Neural progenitor cell (in vitro differentiated cells): ENCODE data around the gene NCKAP1. TPM values are rescaled to one million over a fixed set of nuclear protein-coding genes. Genes with fewer than 3 reads are reported as not detected.

Experiments used
- DNase-seq: peaks from one replicate; pipeline ENCODE4 v3.0.0-alpha.2; 2016; ENCODE audit warnings: low spot score
- H2AFZ ChIP-seq: fragments of 200-600 bp; sonication (generic); replicated peaks from 2 replicates; pipeline ENCODE4 v1.6.1; 2016; ENCODE audit warnings: antibody characterized with exemption
- H3F3A ChIP-seq: fragments of 200-600 bp; sonication (generic); 2 replicates; pipeline ENCODE4 v1.6.1; 2016; ENCODE audit warnings: antibody characterized with exemption, low read depth
- H3K27ac ChIP-seq: fragments of 200-600 bp; sonication (generic); 2 replicates; pipeline ENCODE4 v1.5.1; 2016; ENCODE audit warnings: mild to moderate bottlenecking
- H3K27me3 ChIP-seq: fragments of 200-600 bp; sonication (generic); 2 replicates; pipeline ENCODE4 v1.6.1; 2016; ENCODE audit warnings: mild to moderate bottlenecking, moderate library complexity
- H3K36me3 ChIP-seq: fragments of 200-600 bp; sonication (generic); 2 replicates; pipeline ENCODE4 v1.5.1; 2016
- H3K4me1 ChIP-seq: fragments of 200-600 bp; sonication (generic); 2 replicates; pipeline ENCODE4 v1.6.1; 2016; ENCODE audit warnings: mixed run types
- H3K4me2 ChIP-seq: fragments of 200-600 bp; sonication (generic); 2 replicates; pipeline ENCODE4 v1.6.1; 2016
- H3K4me3 ChIP-seq: fragments of 200-600 bp; sonication (generic); 2 replicates; pipeline ENCODE4 v1.5.1; 2016
- H3K79me2 ChIP-seq: fragments of 200-600 bp; sonication (generic); 2 replicates; pipeline ENCODE4 v1.6.1; 2016; ENCODE audit warnings: low read depth
- H3K9ac ChIP-seq: fragments of 200-600 bp; sonication (generic); 2 replicates; pipeline ENCODE4 v1.6.1; 2016
- H3K9me3 ChIP-seq: fragments of 200-600 bp; sonication (generic); 2 replicates; pipeline ENCODE4 v1.5.1; 2016; ENCODE audit warnings: low read depth
- H4K20me1 ChIP-seq: fragments of 200-600 bp; sonication (generic); 2 replicates; pipeline ENCODE4 v1.6.1; 2016; ENCODE audit warnings: low read depth
- H3K27ac Mint-ChIP-seq: 3 replicates; pipeline ENCODE4 v1.8.0; 2021; ENCODE audit warnings: mixed read lengths
- H3K27me3 Mint-ChIP-seq: 2 replicates; pipeline ENCODE4 v1.8.0; 2022; ENCODE audit warnings: low read depth, mild to moderate bottlenecking, inconsistent platforms, moderate library complexity, mixed read lengths; ENCODE audit not compliant: insufficient read depth
- H3K36me3 Mint-ChIP-seq: 3 replicates; pipeline ENCODE4 v1.8.0; 2021; ENCODE audit warnings: mixed read lengths
- H3K4me1 Mint-ChIP-seq: 3 replicates; pipeline ENCODE4 v1.8.0; 2021; ENCODE audit warnings: mixed read lengths
- H3K4me3 Mint-ChIP-seq: 3 replicates; pipeline ENCODE4 v1.8.0; 2021; ENCODE audit warnings: mild to moderate bottlenecking, moderate library complexity, mixed read lengths
- H3K9me3 Mint-ChIP-seq: 3 replicates; pipeline ENCODE4 v1.8.0; 2020; ENCODE audit warnings: mixed read lengths
- EZH2 ChIP-seq: fragments of 200-600 bp; sonication (generic); IDR thresholded peaks from 2 replicates; pipeline ENCODE4 v1.6.1; 2017; ENCODE audit warnings: antibody characterized with exemption, mild to moderate bottlenecking, moderate library complexity
- EZH2phosphoT487 ChIP-seq: fragments of 200-600 bp; sonication (generic); IDR thresholded peaks from 2 replicates; pipeline ENCODE4 v1.6.1; 2017; ENCODE audit warnings: antibody characterized with exemption
- total RNA-seq: library from RNA; depleted of rRNA; stranded (reverse); fragments of >200 nt; gene quantifications from 2 replicates; pipeline ENCODE4 v1.2.3, GENCODE V29; 2015; ENCODE audit warnings: low replicate concordance
- TF ChIP-seq, protein P1 (sequence below): fragments of 200-600 bp; sonication (generic); IDR thresholded peaks from 2 replicates; pipeline ENCODE4 v1.5.1; 2017; ENCODE audit warnings: antibody characterized with exemption, mild to moderate bottlenecking

The NCKAP1 gene
- total RNA-seq, 1 donor from 2014 or later = 164 TPM

DNA sequence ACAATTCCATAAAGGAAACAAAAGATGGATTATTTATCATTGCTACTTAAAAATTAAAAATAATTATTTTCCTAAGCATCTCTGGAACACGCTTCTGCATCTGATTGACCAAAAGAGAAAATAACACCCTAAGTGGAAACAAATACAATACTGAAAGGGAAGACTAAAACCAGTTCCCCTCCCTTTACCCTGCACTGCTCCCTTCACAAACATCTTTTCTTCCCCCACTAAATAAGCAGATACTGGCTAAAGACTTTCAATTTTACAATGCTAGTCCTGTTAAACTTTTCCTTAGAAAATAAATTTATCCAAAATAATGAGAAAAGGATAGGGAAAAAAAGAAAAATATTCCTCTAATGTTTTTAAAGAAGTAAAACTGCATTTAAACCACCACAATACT, 4.3 kb downstream of the NCKAP1 start:
- H3F3A ChIP-seq = peaks cover 10% of the 10 kb centered on the region
- peaks cover 83% of the 10 kb centered on the region for H4K20me1 ChIP-seq
- H3K27me3 Mint-ChIP-seq = peaks cover under 1% of the 10 kb centered on the region
- H3K4me2 ChIP-seq = peak overlapping the region; percentile 88
- H2AFZ ChIP-seq = no peak overlapping the region
- no peaks in the 10 kb centered on the region for H3K36me3 ChIP-seq
- H3K4me3 ChIP-seq = no peak overlapping the region
- peaks cover 35% of the 10 kb centered on the region for H3K4me1 ChIP-seq
- H3K4me1 Mint-ChIP-seq = peaks cover 30% of the 10 kb centered on the region
- no peak overlapping the region for H3K9ac ChIP-seq
- TF ChIP-seq, protein P1, sequence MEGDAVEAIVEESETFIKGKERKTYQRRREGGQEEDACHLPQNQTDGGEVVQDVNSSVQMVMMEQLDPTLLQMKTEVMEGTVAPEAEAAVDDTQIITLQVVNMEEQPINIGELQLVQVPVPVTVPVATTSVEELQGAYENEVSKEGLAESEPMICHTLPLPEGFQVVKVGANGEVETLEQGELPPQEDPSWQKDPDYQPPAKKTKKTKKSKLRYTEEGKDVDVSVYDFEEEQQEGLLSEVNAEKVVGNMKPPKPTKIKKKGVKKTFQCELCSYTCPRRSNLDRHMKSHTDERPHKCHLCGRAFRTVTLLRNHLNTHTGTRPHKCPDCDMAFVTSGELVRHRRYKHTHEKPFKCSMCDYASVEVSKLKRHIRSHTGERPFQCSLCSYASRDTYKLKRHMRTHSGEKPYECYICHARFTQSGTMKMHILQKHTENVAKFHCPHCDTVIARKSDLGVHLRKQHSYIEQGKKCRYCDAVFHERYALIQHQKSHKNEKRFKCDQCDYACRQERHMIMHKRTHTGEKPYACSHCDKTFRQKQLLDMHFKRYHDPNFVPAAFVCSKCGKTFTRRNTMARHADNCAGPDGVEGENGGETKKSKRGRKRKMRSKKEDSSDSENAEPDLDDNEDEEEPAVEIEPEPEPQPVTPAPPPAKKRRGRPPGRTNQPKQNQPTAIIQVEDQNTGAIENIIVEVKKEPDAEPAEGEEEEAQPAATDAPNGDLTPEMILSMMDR = no peak
- TF ChIP-seq EZH2phosphoT487 (no peak), EZH2 (no peak)
- H3K36me3 Mint-ChIP-seq = peaks cover 5% of the 10 kb centered on the region
- H3K79me2 ChIP-seq = peaks cover 92% of the 10 kb centered on the region
- H3K27me3 ChIP-seq = peaks cover 5% of the 10 kb centered on the region
- no peak overlapping the region for H3K27ac ChIP-seq
- no peaks in the 10 kb centered on the region for H3K9me3 Mint-ChIP-seq
- H3K4me3 Mint-ChIP-seq = no peak overlapping the region
- DNase-seq = no peak
- H3K9me3 ChIP-seq = no peaks in the 10 kb centered on the region
- no peak overlapping the region for H3K27ac Mint-ChIP-seq

DNA sequence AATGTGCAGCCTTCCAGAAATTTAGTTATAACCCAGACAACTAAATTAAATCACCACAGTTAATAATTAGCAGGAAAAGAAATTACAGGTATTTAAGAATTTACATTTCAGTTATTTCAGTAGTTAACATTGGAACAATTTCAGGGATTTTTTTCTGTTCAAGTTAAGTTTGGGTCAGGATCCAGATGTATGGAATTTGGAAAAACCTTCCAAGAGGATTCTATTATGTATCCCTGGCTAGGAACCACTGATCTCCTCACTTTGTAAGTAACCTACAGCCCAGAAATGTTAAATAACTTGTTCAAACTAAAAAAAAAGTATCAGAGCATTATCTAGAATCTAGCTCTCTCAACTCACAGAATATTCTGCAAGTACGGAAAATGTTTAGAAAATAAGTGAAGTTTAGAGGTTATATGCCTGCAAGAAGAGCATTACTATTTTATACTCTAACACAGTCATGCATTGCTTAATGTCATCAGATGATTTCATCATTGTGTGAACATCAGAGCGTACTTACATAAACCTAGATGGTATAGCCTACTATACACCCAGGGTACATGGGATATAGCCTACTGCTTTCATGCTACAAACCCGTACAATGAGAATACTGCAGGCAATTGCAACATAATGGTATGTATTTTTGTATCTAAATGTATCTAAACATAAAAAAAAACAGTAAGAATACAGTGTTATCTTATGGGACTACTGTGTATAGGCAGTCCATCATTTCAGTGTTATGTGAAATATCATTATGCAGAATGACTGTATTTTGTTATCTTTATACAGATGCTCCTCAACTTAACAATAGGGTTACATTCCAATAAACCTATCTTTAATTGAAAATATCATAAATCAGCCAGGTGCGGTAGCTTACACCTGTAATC, 6.1 kb downstream of the NCKAP1 start:
- no peaks in the 10 kb centered on the region for H3K9me3 ChIP-seq
- no peak overlapping the region for H3K4me3 ChIP-seq
- no peak overlapping the region for H3K4me2 ChIP-seq
- H3K4me1 ChIP-seq = peaks cover 35% of the 10 kb centered on the region
- Mint-ChIP-seq H3K4me3 (no peak overlapping the region), H3K4me1 (peaks cover 27% of the 10 kb centered on the region), H3K27me3 (no peaks in the 10 kb centered on the region), H3K27ac (no peak overlapping the region), H3K9me3 (no peaks in the 10 kb centered on the region), H3K36me3 (peaks cover 7% of the 10 kb centered on the region)
- no peak for DNase-seq
- H3K9ac ChIP-seq = no peak overlapping the region
- H3F3A ChIP-seq = peaks cover 5% of the 10 kb centered on the region
- no peak overlapping the region for H3K27ac ChIP-seq
- peaks cover 7% of the 10 kb centered on the region for H3K36me3 ChIP-seq
- no peaks in the 10 kb centered on the region for H3K27me3 ChIP-seq
- H2AFZ ChIP-seq = no peak overlapping the region
- H3K79me2 ChIP-seq = peaks cover 100% of the 10 kb centered on the region
- TF ChIP-seq EZH2phosphoT487 (no peak), EZH2 (no peak)
- TF ChIP-seq, protein P1 = no peak
- H4K20me1 ChIP-seq = peaks cover 94% of the 10 kb centered on the region

DNA sequence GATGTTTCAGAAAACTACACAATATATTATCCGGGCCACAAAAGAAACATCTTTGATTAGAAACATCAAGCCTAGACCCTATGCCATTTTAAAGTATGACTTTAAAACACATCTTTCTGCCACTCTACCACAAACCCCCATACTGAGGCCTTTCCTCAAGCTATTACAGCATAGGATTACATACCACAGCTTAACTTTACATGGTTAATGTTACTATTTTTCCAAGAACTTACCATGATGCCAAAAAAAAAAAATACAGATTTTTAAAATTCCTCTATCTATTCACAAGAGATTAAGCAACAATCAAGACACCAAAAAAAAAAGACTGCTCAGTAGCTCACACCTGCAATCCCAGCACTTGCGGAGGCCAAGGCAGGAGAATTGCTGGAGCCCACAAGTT, 9.0 kb downstream of the NCKAP1 start:
- Histone ChIP-seq H3K9me3 (no peaks in the 10 kb centered on the region), H3K9ac (no peak overlapping the region), H3K27ac (no peak overlapping the region), H3F3A (no peaks in the 10 kb centered on the region), H2AFZ (no peak overlapping the region), H4K20me1 (peaks cover 93% of the 10 kb centered on the region), H3K4me1 (peaks cover 10% of the 10 kb centered on the region), H3K4me2 (no peak overlapping the region), H3K79me2 (peaks cover 100% of the 10 kb centered on the region), H3K36me3 (peaks cover 7% of the 10 kb centered on the region), H3K4me3 (no peak overlapping the region), H3K27me3 (no peaks in the 10 kb centered on the region)
- Mint-ChIP-seq H3K4me3 (no peak overlapping the region), H3K36me3 (peaks cover 7% of the 10 kb centered on the region), H3K4me1 (peaks cover 12% of the 10 kb centered on the region), H3K27me3 (no peaks in the 10 kb centered on the region), H3K27ac (no peak overlapping the region), H3K9me3 (no peaks in the 10 kb centered on the region)
- TF ChIP-seq, protein P1 = no peak
- TF ChIP-seq EZH2 = no peak
- TF ChIP-seq EZH2phosphoT487 = no peak
- no peak for DNase-seq
